COR-L47 (cell line): ENCODE measurements around the gene C2CD2L.
"Not testable (repeated sequence)": the region's sequence is repeated elsewhere in the genome, so short reads cannot be mapped to it uniquely, and the experiment has no call there.

Source experiments
- DNase-seq: peaks from one replicate; lab custom pipeline; 2025; lab: John Stamatoyannopoulos, UW

The C2CD2L gene

DNA sequence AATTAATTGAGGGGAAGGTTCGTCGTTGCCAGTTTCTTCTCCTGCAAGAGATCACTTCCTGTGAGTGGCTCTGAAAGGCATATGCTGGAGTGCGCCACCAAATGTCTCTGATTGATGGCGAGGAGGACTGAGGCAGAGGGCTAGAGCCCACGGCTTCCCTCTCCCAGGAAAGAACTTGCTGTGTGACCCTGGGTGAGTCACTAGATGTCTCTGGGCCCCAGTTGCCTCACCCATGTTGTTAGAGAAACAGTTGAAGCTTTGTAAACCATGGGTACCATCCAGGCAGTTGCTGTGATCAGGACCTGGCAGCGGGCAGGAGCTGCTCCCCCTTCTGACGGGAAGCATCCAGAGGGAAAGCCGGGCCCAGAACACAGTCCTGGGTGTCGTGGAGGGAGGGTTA, 44.9 kb downstream of the C2CD2L start:
- DNase-seq = no peak

DNA sequence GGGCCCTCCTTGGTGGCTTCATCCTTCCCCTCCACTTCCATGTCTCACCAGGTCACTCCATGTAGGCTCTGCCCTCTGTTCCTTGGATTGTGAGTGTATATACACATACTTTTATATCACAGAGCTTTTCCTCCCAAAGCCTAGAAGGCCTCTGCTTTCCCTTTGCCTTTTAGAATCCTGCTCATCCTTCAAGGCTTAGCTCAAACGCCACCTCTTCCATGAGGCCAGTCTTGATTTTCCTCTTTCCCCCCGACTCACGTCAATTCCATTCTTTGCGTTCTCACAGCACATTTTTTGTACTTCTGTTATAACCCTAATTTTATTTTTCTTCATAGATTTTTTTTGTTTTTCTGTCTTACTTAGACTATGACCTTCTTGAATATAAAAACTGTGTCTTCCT, 45.5 kb downstream of the C2CD2L start:
- DNase-seq = no peak

DNA sequence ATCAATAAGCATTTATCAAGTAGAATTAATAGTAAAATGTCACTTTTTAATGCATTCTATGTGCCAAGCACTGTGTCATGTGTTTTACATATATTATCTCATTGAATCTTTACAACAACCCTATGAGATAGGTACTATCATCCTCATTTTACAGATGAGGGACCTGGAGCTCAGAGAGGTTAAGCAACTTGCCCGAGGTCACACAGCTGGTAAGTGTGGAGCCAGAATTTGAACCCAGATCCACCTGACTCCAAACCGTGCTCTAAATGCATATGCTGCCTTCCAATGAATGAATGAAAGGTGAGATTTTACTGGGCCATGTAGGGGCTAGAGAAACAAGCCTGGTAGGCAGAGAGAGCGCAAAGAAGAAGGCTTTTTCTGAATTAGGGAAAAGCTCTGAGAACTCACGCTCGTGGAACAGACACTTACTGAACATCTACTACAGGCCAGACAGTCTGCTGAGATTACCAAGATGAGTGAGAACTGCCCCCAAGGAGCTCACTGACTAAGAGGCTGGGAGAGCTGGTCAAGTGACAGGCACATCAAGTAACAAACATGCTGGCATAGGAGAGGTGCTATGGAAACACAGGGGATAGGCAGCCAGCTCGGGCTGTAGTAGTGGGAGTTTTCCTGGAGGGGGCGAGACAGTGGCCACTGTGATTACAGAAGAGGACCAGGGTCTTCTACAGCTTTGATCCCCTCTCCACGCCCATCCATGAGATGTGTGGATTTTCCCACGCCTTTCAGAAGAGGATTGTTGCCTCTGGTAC, 46.1 kb downstream of the C2CD2L start:
- no peak for DNase-seq

DNA sequence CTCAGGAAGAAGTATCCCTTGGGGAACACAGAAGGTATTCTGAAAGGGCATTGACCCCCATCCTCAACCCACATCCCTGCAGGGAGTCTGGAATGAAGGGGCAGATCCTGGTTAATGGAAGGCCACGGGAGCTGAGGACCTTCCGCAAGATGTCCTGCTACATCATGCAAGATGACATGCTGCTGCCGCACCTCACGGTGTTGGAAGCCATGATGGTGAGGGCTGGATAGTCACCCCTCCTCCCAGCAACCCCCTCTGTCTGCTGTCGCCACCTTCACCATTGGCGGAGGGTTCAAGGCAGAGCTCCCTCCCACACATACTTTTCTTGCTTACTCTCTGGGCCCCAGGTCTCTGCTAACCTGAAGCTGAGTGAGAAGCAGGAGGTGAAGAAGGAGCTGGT, 47.0 kb downstream of the C2CD2L start:
- DNase-seq = no peak

DNA sequence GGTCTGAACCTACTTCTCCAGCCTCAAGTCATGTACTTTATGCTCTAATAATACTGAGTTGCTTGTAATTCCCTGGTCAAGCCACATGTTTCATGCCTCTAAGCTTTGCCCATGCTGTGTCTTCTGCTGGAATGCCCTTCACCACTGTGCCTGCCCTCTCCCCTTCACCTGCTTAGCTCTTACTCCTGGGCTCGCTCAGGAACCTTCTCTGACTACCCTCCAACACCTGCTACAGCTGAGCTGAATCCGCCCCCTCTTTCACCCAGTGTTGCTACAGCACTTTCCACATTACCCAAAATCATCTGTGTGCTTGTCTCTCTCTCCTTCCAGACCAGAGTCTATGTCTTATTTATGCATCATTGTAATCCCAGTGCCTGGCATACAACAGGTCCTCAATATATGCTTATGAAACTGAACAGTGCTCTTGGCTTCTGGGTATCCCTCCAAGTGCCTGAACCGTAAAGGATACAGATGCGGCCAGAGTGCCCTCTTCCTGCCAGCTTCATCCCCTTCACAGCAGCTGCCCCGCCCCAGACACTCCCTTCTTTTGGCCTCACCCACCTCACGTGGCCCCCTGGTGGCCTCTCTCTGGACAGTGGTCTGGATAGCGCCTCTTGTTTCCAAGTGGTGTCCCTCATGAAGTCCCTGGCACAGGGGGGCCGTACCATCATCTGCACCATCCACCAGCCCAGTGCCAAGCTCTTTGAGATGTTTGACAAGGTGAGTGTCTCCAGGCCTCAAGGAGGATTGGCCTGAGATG, 48.8 kb downstream of the C2CD2L start:
- DNase-seq = no peak

DNA sequence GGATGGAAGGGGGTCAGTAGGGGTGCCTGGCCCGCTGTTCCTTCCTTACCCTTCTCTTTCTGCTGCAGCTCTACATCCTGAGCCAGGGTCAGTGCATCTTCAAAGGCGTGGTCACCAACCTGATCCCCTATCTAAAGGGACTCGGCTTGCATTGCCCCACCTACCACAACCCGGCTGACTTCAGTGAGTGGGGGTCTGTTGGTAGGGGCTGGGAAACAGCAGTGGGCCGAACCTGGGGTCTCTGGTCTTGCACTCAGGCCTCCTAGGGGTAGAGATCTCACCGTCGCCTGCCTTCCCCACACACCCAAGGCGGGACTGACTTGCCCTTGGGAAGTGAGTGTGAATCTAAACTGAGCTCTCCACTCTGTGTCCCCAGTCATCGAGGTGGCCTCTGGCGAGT, 49.4 kb downstream of the C2CD2L start:
- no peak for DNase-seq

DNA sequence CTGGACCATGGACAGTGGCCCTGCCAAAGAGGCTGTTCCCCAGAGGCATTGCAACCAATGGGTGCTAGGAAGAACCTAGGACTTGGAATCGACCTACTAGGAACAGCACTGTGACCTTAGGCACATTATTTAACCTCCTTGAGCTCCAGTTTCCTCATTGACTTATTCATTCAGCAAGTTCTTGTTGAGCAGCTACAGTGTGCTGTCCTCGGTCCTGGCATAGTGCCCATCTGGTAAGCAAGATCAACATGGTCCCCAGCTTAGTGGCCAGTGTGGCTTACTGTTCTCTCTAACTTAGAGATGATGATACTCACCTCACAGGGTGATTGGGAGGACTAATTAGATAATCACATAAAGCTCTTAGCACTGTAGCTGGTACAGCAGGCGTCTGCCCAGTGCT, 49.9 kb downstream of the C2CD2L start:
- DNase-seq = no peak

DNA sequence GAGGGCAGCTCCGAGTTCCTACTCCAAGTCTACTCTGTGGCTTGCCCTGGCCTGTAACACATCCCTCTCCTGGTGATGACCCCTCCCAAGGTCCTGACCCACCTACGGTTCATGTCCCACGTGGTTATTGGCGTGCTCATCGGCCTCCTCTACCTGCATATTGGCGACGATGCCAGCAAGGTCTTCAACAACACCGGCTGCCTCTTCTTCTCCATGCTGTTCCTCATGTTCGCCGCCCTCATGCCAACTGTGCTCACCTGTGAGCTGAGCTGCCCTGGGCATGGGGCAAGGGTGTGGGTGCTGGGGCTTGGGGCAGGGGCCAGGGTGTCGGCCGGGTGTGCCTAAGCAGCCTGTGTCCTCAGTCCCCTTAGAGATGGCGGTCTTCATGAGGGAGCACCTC, 51.3 kb downstream of the C2CD2L start:
- no peak for DNase-seq

DNA sequence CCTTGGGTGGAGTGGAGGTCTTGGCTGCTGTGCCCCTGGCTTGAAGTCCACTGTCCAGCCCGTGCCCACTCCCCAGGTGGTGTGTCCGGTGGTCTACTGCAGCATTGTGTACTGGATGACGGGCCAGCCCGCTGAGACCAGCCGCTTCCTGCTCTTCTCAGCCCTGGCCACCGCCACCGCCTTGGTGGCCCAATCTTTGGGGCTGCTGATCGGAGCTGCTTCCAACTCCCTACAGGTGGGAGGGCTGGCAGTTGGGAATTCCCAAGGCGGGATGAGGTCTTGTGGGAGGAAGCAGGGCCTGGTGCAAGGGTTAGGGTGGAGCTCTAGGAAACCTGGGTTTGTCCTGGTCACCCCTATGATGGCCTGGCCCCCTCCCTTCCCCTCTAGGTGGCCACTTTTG, 53.0 kb downstream of the C2CD2L start:
- DNase-seq = no peak

DNA sequence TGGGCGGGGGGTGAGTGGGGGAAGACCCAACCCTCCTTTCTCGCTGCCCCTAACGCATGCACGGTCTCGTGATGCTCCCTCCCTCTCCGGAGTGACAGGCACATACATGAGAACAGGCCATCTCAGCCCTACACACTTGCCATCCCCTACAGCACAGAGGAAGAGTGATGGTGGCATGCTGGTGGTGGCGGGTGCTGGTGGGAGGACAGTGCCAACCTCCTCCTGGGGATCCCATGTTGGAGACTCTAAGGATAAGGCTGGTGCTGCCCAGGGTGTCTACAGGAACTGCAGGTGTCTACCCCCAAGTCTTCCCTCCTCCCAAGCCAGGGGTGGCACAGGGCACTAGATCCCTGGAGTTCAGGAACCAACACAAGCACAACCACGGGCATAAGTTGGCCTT, 54.7 kb downstream of the C2CD2L start:
- no peak for DNase-seq

DNA sequence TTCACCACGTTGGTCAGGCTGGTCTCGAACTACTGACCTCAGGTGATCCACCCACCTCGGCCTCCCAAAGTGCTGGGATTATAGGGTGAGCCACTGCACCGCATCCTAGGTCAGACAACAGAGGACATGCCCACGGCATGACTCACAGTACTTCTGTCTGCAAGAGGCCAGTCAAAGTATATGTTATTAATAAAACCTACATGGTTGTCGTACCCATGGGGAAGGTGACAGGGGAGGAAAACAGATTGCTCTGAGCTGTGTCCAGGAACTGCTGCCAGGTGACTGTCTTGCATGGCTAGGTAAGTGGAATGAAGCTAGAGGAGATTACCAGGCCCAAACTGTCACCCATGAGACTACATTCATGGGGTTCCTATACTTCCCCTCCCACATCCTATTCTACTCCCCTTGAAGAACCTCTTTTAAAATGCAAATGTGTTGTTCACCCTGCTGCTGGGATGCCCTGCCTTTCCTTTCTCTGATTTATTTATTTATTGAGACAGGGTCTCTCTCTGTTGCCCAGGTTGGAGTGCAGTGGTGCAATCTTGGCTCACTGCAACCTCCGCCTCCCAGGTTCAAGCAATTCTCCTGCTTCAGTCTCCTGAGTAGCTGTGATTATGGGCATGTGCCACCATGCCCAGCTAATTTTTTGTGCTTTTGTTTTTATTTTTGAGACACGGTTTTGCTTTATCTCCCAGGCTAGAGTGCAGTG, 59.4 kb downstream of the C2CD2L start:
- no peak for DNase-seq

DNA sequence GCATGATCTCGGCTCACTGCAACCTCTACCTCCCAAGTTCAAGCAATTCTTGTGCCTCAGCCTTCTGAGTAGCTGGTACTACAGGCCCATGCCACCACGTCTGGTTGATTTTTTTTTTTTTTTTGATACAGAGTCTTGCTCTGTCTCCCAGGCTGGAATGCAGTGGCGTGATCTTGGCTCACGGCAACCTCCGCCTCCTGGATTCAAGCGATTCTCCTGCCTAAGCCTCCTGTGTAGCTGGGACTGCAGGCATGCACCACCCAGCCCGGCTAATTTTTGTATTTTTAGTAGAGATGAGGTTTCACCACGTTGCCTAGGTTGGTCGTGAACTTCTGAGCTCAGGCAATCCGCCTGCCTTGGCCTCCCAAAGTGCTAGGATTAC, 59.9 kb downstream of the C2CD2L start:
- DNase-seq = not testable (repeated sequence)

DNA sequence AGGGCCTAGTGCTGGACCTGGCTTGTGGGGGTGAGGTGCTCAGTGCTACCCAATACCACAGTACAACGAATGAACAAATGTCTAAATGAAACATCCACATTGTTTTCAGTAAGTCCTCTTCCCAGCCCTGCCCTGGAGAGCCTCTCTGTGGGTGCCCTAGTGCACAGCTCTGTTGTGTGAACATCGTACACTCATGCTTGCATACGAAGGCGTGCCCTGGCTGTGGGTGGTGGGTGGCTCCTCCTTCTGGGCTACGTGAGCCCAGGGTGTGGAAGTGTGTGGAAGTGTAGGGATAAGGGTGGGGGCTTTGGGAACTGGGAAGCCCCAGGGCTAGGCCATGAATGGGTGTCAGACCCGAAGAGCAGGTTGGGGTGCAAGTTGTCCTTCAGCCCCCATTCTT, 60.8 kb downstream of the C2CD2L start:
- no peak for DNase-seq
